ENCODE results near the gene SPTB. TPM values are rescaled to one million over a fixed set of nuclear protein-coding genes. Genes with fewer than 3 reads are reported as not detected.

The SPTB gene
- total RNA-seq, 1 donor from 2014 or later, result 16.7 TPM

DNA sequence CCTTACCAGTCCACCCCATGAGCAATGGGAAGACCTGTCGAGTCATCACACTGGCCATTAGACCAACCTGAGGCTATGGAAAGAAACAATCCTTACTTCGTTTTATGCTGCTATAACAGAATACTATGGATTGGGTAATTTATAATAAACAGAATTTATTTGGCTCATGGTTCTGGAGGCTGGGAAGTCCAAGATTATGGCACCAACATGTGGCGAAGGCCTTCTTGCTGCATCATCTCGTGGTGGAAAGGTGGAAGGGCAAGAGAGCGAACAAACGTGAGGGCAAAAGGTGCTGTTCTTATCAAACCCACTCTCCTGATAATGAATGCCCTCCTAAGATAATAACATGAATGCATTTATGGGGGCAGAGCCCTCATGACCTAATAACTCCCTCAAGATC is 9.6 kb upstream of the SPTB start:
- no peak for DNase-seq (ENCODE audit: low spot score in 2 of 2)
- no peak for FAIRE-seq

DNA sequence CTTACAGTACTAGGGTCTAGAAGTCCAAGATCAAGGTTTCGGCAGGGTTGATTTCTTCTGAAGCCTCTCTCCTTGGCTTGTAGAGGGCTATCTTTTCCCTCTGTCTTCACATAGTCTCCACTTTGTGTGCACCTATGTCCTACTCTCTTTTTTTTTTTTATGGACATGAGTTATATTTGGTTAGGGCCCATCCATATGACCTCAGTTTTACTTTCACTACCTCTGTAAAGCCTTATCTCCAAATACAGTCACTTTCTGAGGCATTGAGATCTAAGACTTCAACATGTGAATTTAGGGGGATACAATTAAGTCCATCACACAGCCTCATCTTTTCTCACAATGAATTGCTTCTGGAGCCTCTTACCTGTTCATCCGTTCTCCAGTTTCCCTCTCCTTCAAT is 5.9 kb upstream of the SPTB start:
- FAIRE-seq (no peak), DNase-seq (ENCODE audit: low spot score in 2 of 2) (no peak)

DNA sequence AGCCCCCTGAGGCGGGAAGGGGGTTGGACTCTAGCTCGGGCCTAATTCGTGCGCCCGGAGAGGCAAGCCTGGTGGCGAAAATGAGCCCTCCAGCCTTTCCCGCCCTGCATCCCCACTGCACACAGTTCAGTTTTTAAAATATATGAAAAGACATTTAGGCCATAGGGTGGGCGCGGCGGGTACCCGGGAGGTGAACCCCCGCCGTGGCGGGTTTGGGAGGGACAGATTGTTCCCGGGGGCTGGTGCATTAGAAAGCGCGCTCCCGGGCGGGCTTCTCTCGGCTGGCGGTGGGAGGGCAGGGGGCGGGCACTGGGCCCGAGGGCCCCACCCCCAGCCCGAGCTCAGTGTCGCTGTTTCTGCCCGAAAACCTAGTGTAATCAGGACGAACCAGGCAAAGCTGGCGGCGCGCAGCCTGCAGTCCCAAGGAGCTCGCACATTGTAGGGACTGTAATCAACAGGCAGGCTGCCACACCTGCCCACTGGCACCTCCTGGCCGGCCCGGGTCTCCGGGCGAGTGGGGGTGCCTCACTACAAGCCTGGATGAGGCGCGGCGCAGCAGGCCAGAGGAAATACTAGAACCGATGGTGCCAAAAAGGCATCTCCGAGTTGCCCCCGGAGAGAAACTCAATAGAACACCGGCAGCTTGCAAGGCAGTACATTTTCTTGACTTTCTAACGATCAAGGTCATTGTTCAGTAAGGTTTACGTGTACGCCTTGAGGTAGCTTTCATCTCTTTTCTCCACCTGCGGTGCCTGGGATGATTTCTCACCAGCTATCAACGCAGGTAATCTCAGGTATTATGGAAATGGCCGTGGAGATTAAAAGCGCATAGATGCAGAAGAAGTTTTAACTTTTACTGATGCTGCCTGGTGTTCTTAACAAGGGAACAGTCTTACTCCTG is 764 bp upstream of the SPTB start:
- FAIRE-seq (no peak), DNase-seq (ENCODE audit: low spot score in 2 of 2) (peak; percentile 59 to 62)

DNA sequence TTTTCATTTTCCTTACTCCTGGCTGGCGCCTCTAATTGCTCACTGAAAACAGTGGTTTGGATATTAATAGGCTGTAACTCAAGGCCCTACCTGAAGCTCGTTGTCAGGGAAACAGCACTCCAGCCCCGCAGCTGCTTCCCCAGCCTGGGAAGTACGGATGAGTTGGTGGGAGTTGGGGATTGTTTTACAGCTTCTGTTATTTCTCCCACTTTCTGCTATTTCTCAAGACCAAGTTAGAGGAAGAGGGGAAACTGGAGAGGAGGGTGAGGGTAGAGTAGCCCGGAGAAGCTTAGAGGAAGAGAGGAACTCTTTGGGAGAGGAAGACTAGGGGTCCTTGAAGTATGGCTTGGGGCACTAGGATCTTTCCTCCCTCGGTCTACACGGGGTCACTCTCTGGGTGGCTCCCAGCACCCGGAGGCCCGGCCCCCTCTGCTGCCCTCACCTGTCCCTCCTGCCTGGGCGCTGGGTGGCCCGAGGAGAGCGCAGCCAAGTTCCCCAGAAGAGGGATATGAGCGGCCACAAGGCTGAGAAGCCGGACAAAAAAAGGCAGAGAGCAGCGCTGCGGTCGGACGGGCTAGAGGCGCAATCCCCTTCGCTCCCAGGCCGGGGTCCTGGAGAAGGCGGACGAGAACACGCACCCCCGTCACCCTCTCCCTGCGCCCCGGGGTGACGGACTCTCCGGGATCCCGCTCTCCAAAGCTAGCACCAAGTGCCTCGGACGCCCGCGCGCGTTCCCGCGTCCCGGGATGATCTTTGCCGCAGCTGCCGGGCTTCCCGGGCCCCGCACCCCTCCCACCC is 671 bp downstream of the SPTB start:
- FAIRE-seq (no peak), DNase-seq (ENCODE audit: low spot score in 2 of 2) (no peak)

DNA sequence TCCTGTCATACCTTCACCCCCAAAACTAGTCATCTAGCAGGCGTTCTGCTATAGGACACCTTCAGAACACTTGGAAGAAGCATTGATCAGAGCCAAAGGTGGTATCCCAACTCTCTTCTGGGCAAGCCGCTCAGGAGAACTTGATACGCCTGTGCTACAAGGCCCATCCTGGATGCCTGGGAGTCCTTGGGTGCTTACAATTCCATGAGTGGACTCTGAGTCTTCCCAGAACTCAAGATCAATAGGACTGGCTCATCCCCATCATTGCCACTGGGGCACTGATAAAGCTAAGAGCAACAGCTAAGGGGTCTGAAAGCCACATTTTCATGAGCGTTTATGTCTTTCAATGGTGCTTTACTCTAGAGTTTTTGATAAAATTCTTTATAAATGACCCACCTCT is 1.9 kb downstream of the SPTB start:
- FAIRE-seq (no peak), DNase-seq (ENCODE audit: low spot score in 2 of 2) (no peak)

DNA sequence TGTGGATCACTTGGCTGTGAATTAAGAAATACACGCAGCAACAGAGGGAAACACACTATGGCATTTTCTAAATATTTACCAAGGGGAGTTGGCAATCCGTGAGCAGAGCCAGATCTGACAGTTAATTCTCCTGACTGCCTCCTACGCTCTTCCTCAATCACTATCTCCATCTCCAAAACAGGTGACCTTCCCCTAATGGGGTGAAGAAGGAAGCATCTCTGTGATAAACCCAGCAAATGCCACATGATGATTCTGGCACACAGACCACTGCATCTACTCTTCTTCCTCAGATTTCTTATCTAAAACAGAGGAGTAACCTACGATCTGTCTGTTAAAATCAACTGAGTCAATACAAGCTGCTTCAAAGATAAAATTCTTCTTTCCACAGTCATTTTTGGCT is 4.4 kb downstream of the SPTB start:
- FAIRE-seq (no peak), DNase-seq (ENCODE audit: low spot score in 2 of 2) (no peak)

DNA sequence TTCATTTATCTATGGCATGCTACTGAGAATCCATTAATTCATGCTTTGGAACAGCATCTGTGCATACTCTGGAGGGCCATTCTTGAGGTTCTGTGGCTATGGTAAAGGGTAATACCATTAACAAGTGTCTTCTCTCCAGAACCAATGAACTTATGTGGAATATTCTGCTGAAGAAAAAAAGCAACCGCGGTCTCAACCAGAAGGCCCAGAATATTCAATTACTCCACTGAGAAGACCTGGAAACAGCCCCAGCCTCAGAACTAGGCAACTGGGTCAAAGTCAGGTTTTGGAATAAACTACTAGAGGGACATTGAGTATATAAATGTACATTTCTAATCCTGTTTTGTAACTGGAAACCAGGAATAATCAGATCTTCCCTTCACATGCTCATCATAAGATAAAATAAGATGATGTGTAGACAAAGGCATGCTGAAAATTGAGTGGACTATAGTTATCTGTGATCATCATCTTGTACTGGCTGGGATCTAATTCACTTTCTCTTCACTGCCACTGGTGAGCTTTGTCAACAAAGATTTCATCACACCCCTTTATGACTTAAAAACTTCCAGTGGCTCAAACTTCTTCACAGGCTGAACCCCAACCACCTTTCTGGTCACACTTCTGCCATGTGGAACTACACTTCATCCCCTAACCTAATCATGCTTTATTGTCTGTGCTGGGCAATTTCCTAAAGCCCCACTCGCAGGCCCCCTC is 6.0 kb downstream of the SPTB start:
- FAIRE-seq, result no peak
- no peak for DNase-seq (ENCODE audit: low spot score in 2 of 2)

DNA sequence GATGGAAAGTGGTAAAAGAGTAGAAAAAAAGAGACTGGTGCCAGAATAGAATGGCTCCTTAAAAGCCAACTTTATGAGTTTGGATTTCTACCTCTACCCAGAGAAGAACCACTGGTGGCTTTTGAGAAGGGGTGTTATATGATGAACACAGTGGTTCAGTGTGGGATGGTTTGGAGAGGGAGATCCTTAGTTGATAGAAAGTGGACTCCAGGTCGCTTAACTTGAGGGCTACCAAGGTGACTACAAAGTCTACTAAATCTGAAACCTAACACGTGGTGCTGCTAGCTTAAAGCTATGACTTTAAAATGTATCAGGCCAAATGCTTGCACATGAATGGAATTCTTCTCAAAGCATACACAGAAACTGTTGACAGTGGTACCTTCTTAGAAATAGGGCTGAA is 8.4 kb downstream of the SPTB start:
- FAIRE-seq (no peak), DNase-seq (ENCODE audit: low spot score in 2 of 2) (no peak)

DNA sequence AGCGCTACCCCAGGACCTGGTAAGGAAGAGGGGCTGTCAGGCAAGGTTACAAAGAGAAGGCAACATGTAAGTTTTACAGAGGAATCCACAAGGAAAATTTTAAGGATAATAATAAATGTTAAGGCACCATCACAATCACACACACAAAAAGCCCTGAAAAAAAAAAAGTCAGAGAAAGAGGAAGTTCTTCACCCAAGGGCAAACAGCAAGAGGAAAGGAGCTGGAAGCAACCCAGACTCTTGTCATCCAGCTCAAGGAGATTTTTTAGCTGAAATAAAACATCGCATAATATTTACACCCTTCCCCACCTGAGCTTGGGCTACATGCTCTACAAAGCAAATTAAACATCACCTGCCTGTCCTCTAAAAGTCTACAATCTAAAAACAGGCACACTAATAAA is 9.5 kb downstream of the SPTB start:
- DNase-seq (ENCODE audit: low spot score in 2 of 2), result no peak
- no peak for FAIRE-seq

DNA sequence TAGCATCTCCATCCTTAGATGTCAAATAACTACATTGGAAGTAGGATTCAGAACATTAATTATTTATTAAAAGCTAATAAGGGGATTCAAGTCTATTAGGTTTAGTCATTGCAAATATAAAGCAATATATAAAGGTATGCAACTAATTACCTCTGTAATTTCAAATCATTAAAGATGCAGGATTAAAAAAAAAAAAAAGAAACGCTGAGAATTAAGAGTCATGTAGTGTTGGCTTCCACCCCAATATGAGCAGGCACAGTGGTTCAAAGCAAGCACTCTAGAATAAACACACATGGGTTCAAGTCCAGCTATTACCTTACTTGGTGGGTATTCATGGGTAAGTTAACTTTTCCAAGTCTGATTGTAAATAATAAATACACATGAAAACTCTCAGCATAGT is 10.9 kb downstream of the SPTB start:
- FAIRE-seq, result no peak
- no peak for DNase-seq (ENCODE audit: low spot score in 2 of 2)

DNA sequence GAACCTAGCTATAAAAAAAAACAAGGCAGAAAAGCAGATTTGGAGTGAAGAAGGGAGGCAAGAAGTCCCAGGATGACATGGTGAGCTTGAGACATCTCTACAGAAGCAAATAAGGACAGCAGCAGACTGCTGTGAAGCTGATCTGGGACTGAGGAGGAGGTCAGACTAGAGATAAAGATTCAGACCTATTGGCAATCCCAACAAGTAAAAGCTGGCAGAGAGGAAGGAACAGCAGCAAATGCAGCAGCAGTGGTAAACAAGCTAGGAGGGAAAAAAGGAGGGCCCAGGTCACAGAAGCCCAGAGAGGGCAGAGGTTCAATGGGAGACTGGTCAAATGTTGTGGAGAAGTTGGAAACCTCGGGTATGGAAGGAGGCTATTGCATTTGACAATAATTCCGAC is 11.3 kb downstream of the SPTB start:
- DNase-seq (ENCODE audit: low spot score in 2 of 2) (no peak), FAIRE-seq (no peak)

DNA sequence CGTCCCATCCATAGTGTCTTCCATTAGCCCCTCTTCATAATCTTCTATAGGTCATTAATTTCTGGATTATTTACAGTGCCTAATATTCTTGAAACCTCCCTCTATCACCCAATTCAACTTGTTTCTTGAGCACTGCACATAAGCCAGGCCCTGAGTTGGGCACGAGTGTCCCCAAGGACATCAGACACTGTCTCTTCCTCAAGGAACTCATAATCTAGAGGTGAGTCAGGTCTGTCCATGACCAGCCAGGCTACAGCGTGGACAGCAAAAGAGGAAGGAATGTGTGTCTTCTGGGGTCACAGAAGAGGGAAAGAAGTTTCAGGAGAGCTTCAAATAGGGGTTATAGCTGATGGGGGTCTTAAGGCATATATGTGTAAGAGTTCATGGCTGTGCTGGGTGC is 12.5 kb downstream of the SPTB start:
- FAIRE-seq, result no peak
- no peak for DNase-seq (ENCODE audit: low spot score in 2 of 2)

DNA sequence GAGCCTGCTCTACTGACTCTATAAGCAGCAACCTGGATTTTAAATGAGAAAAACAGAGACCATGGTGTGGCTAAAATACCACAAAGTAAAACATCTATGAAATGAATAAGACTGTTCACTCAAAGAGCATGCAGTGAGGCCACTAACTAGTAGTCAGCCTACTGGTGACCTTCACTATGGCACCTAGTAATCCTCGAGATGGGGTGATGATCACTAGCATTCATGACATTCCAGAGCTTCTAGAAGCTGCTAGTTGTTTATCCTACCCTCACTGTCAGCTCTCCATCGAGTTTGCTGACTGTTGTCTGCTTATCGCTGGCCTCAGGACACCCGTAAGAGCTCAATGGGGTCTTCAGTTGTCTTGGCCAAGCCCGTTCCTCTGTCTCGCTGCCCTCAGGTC is 13.7 kb downstream of the SPTB start:
- FAIRE-seq (no peak), DNase-seq (ENCODE audit: low spot score in 2 of 2) (no peak)

DNA sequence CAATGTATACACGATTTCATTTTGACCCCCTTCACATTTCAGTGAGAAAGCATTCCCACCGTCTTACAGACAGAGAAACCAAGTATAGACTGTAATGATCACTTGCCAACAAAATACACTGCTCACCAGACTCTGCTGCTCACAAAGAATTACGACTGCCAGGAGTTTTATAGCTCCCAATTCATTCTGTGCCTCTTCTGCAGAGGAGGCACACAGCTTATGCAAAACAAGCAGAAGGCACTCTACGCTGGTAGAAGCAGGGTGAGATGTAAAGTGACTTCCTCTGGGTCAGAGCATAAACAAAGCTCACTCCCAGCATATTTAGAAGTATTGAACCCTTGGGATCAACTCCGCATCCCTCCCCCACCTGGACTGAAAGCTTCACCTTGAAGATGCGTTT is 14.6 kb downstream of the SPTB start:
- no peak for FAIRE-seq
- DNase-seq (ENCODE audit: low spot score in 2 of 2), result no peak

DNA sequence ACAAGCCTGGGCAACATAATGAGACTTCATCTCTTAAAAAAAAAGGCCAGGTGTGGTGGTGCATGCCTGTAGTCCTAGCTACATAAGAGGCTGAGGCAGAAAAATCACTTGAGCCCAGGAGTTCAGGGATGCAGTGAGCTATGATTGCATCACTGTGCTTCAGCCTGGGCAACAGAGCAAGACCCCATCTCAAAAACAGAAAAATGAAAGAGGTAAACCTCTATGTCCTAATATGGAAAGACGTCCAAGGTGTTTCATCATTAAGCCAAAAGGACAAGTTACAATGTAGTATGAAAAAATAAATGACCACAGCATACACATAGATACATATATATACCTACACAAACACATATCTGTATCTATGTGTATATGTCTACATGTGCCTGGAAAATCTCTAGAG is 15.4 kb downstream of the SPTB start:
- FAIRE-seq (no peak), DNase-seq (ENCODE audit: low spot score in 2 of 2) (no peak)

DNA sequence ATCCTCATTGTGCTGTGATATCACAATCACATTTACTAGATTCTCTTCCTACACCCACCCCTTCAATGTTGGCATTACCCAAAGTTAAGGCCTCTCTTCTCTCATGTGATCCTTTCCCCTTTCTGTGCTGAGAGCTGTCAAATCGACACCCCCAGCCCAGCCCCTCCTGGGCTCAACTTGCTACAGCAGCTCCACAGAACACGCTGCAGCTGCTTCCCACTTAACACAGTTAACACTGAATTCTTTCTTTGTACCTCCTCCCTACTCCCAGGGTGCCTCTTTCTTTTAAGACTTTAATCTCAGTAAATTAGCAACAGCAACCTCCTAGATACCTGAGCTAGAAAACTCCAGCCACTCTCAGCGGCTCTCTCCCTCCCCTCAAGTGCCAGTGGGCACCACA is 17.8 kb downstream of the SPTB start:
- DNase-seq (ENCODE audit: low spot score in 2 of 2), result no peak

DNA sequence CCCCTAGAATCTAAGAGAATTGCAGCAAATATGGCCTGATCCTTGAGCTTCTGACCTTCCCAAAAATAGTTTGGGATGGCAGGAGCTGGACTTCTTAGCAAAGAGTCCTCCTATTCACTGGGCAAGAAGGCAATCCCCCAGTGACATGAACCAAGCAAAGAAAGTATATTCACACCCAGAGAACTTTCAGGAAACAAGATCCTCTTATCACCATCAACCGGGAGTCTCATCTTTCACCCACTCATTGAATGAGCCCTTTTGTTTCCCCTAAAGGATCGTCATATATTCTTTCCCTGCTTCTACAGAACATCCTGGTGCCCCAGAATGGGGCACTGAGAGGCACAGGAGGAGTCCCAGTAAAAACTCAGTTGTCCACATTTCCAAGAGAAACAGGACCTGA is 19.7 kb downstream of the SPTB start:
- DNase-seq (ENCODE audit: low spot score in 2 of 2) (no peak), FAIRE-seq (no peak)

More for the DNA sequence above, 17.8 kb downstream of the SPTB start:
- FAIRE-seq, result no peak

DNA sequence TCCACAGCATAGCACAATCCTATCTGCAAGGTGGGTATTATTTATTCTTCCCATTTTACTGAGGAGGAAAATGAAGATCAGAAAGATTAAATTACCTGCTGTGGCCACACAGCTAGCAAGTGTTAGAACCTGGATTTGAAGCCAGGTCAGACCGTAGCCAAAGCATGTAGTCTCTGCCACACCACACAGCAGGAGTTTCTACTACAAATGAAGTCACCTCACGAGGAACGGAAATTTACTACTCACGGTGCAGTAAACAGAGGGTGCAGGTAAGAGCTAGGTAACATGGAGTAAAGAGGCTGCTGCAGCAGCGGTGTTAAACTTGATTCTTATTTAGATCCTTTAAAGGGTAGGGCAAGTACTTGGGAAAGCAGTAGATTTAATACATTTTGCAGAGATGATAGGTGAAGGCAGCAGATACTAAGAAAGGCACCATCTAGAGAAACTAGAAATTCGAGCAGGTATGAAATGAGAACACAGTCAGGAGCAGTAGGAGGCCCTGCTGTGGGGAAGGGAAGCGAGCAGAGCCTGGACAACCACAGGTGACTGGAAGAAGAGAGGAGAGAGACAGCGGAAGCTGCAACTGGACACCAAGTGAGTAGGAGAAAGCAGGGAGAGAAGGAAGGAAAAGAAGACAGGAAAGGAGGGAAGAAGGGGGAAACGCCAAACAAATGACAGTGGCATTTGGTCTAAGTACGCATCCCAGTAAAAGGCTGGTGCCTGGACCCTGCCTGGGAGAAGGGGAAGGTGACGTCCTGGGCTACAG is 21.5 kb downstream of the SPTB start:
- DNase-seq (ENCODE audit: low spot score in 2 of 2) (no peak), FAIRE-seq (no peak)

DNA sequence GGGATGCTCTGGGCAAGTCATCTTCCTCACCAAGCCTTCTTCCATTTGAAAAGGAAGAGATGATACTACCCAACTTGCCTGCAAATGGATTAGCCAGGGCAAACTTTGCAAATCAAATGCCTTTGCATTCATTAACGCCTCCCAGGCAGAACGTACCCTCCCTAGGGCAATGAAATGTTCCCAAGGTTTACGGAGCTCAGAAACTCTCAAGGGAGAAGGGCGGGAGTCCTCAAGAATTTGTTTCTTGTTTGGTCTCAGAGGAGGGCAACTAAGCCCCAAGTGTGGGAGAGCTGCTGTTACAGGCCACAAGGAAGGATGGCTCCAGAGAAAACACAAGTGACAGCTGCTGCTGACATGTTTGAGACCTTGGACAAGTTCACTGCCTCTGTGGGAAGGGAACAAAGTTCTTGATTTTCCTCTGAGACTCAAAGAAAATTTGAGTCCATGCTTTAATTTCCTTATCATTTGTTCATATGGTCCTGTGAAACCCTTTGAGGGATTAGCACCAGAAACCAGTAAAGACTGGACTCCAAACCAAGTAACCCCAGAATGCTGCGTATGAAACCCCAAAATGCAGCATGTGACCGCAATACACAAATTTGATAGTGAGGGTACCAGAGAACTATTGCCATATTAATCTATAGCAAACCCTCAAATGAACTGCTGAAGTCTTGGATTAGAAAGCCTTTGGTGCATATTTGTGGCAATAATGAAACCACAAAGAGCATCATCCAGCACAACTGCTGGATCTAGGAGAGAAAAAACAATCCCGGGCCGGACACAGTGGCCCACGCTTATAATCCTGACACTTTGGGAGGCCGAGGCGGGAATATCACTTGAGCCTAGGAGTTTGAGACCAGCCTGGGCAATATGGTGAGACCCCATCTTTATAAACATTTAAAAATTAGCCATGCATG is 22.9 kb downstream of the SPTB start:
- no peak for FAIRE-seq
- no peak for DNase-seq (ENCODE audit: low spot score in 2 of 2)

Measured in frontal cortex (tissue), 4 donors.